H1 (cell line): ENCODE measurements around the gene AIFM3. TPM values are rescaled to one million over a fixed set of nuclear protein-coding genes. Genes with fewer than 3 reads are reported as not detected.

Experiments
- CTCF ChIA-PET: fragments of 300-600 bp; sonication (Branson Sonifier 250); formaldehyde crosslinking; loops from one replicate; lab custom pipeline; 2021; ENCODE audit not compliant: partially characterized antibody; lab: Charles Lee
- POLR2A ChIA-PET: fragments of 300-600 bp; sonication (Branson Sonifier 250); formaldehyde crosslinking; loops from one replicate; lab custom pipeline; 2021; ENCODE audit warnings: inconsistent platforms; ENCODE audit not compliant: partially characterized antibody; lab: Charles Lee
- DNase-seq, 2 experiments: peaks; one replicate each; pipeline versions ENCODE4 v3.0.0 to v3.0.0-alpha.2; 2010 to 2022; ENCODE audit warnings: low spot score in 2 of 2, low read depth in 1 of 2, mixed read lengths in 1 of 2
- FAIRE-seq: peaks from 2 replicates; lab custom pipeline; 2011; peaks lifted over from hg19 to GRCh38; lab: Jason Lieb, UNC
- H2AFZ ChIP-seq: 2 replicates; pipeline ENCODE4 v1.8.1; 2012; ENCODE audit warnings: low read length, inconsistent platforms
- H2AK5ac ChIP-seq: 2 replicates; pipeline ENCODE4 v1.6.1; 2013; ENCODE audit warnings: low read depth, low read length
- H2BK120ac ChIP-seq: replicated peaks from 2 replicates; pipeline ENCODE3; 2013; ENCODE audit warnings: low read depth, low read length, inconsistent platforms
- H2BK12ac ChIP-seq: 2 replicates; pipeline ENCODE4 v1.6.1; 2013; ENCODE audit warnings: low read depth, low read length
- H2BK15ac ChIP-seq: 2 replicates; pipeline ENCODE4 v1.6.1; 2013; ENCODE audit warnings: low read length
- H2BK20ac ChIP-seq: 2 replicates; pipeline ENCODE4 v1.6.1; 2013; ENCODE audit warnings: low read length
- H2BK5ac ChIP-seq: 2 replicates; pipeline ENCODE4 v1.6.1; 2013; ENCODE audit warnings: low read depth, low read length
- H3K14ac ChIP-seq: 2 replicates; pipeline ENCODE4 v1.6.1; 2013; ENCODE audit warnings: inconsistent platforms; ENCODE audit not compliant: insufficient read length
- H3K18ac ChIP-seq: 2 replicates; pipeline ENCODE4 v1.6.1; 2013; ENCODE audit warnings: low read length; ENCODE audit errors: extremely low read depth
- H3K23ac ChIP-seq: 2 replicates; pipeline ENCODE4 v1.6.1; 2013; ENCODE audit warnings: inconsistent platforms; ENCODE audit not compliant: insufficient read length
- H3K23me2 ChIP-seq: 2 replicates; pipeline ENCODE4 v1.6.1; 2013; ENCODE audit warnings: low read depth, low read length
- H3K27ac ChIP-seq: 2 replicates; pipeline ENCODE4 v1.6.1; 2011; ENCODE audit warnings: low read depth, low read length, inconsistent platforms
- H3K27me3 ChIP-seq, 4 experiments: replicated peaks in 1 of 4; 1 replicate in 1 of 4; 2 replicates in 3 of 4; pipeline versions ENCODE4 v1.6.1 to v1.8.1; 2011 to 2013; ENCODE audit warnings: low read length in 3 of 4, mild to moderate bottlenecking in 3 of 4, inconsistent platforms in 2 of 4, mixed read lengths in 2 of 4, moderate library complexity in 1 of 4; ENCODE audit not compliant: control insufficient read depth in 3 of 4, insufficient read depth in 3 of 4; ENCODE audit errors: extremely low read depth in 1 of 4
- H3K36me3 ChIP-seq, 4 experiments: 2 replicates each; pipeline versions ENCODE4 v1.6.1 to v1.8.1; 2011 to 2013; ENCODE audit warnings: mild to moderate bottlenecking in 4 of 4, low read length in 3 of 4, moderate library complexity in 2 of 4, control low read depth in 1 of 4, inconsistent platforms in 1 of 4; ENCODE audit not compliant: insufficient read depth in 4 of 4, control insufficient read depth in 2 of 4
- H3K4ac ChIP-seq: replicated peaks from 2 replicates; pipeline ENCODE3; 2013; ENCODE audit warnings: low read length, low read depth, mixed read lengths, inconsistent platforms; ENCODE audit not compliant: insufficient read length
- H3K4me1 ChIP-seq, 4 experiments: replicated peaks in 1 of 4; 1 replicate in 1 of 4; 2 replicates in 3 of 4; pipeline versions ENCODE4 v1.6.1 to v1.8.1; 2011 to 2013; ENCODE audit warnings: low read length in 3 of 4, inconsistent platforms in 2 of 4, mixed read lengths in 1 of 4; ENCODE audit not compliant: insufficient read depth in 4 of 4, control insufficient read depth in 3 of 4
- H3K4me2 ChIP-seq, 2 experiments: 2 replicates each; pipeline versions ENCODE4 v1.6.1 to v1.8.1; 2011 to 2013; ENCODE audit warnings: low read depth in 2 of 2, low read length in 2 of 2, control low read depth in 1 of 2, inconsistent platforms in 1 of 2, mild to moderate bottlenecking in 1 of 2; ENCODE audit not compliant: insufficient read depth in 1 of 2
- H3K4me3 ChIP-seq, 4 experiments: fragments of 200-600, 300-600 bp in 1 of 4; sonication (generic), shearing (Covaris generic), sonication (Bioruptor Twin) in 1 of 4; 2 replicates each; pipeline versions ENCODE4 v1.5.1 to v1.8.1; 2011 to 2016; ENCODE audit warnings: low read length in 4 of 4, low read depth in 3 of 4, control low read depth in 2 of 4, inconsistent platforms in 2 of 4, mild to moderate bottlenecking in 2 of 4, mixed read lengths in 1 of 4, moderate library complexity in 1 of 4; ENCODE audit not compliant: insufficient read depth in 2 of 4; ENCODE audit errors: extremely low read depth in 1 of 4
- H3K56ac ChIP-seq: replicated peaks from 2 replicates; pipeline ENCODE3; 2013; ENCODE audit warnings: low read depth, mild to moderate bottlenecking, mixed read lengths, low read length, inconsistent platforms; ENCODE audit not compliant: insufficient read length
- H3K79me1 ChIP-seq: 2 replicates; pipeline ENCODE4 v1.6.1; 2013; ENCODE audit warnings: low read depth, low read length, control low read depth
- H3K79me2 ChIP-seq, 2 experiments: 2 replicates each; pipeline versions ENCODE4 v1.6.1 to v1.8.1; 2012 to 2013; ENCODE audit warnings: low read length in 2 of 2, mild to moderate bottlenecking in 2 of 2, inconsistent platforms in 1 of 2; ENCODE audit not compliant: insufficient read depth in 2 of 2, control insufficient read depth in 1 of 2
- H3K9ac ChIP-seq, 4 experiments: replicated peaks in 1 of 4; 1 replicate in 1 of 4; 2 replicates in 3 of 4; pipeline versions ENCODE4 v1.6.1 to v1.8.1; 2011 to 2013; ENCODE audit warnings: low read depth in 3 of 4, low read length in 3 of 4, control low read depth in 2 of 4, mild to moderate bottlenecking in 2 of 4, moderate library complexity in 2 of 4, inconsistent platforms in 1 of 4; ENCODE audit errors: extremely low read depth in 1 of 4
- H3K9me3 ChIP-seq, 2 experiments: 2 replicates each; pipeline versions ENCODE4 v1.6.1 to v1.8.1; 2012 to 2013; ENCODE audit warnings: mild to moderate bottlenecking in 2 of 2, moderate library complexity in 2 of 2, control low read depth in 1 of 2, inconsistent platforms in 1 of 2, low read depth in 1 of 2, low read length in 1 of 2, mixed read lengths in 1 of 2; ENCODE audit not compliant: insufficient read depth in 2 of 2
- H4K20me1 ChIP-seq, 2 experiments: replicated peaks in 1 of 2; 2 replicates each; pipeline versions ENCODE3 to v1.8.1; 2011 to 2013; ENCODE audit warnings: inconsistent platforms in 2 of 2, low read length in 2 of 2, mild to moderate bottlenecking in 1 of 2; ENCODE audit not compliant: insufficient read depth in 2 of 2, control insufficient read depth in 1 of 2
- H4K5ac ChIP-seq: 2 replicates; pipeline ENCODE4 v1.6.1; 2013; ENCODE audit warnings: low read length, low read depth, mixed read lengths, inconsistent platforms; ENCODE audit not compliant: insufficient read length
- H4K8ac ChIP-seq: 2 replicates; pipeline ENCODE4 v1.8.0; 2013; ENCODE audit warnings: mild to moderate bottlenecking, moderate library complexity, low read length, inconsistent platforms; ENCODE audit not compliant: insufficient read depth; ENCODE audit errors: extremely low read depth
- H4K91ac ChIP-seq: replicated peaks from 2 replicates; pipeline ENCODE3; 2013; ENCODE audit warnings: low read length, mixed read lengths, inconsistent platforms; ENCODE audit not compliant: insufficient read length
- BRCA1 ChIP-seq: IDR thresholded peaks from 2 replicates; pipeline ENCODE4 v1.6.1; 2012; ENCODE audit warnings: low read depth, low read length, improper control_type of control experiment
- CHD2 ChIP-seq: IDR thresholded peaks from 2 replicates; pipeline ENCODE4 v1.6.1; 2012; ENCODE audit warnings: low read length, improper control_type of control experiment
- CTBP2 ChIP-seq: IDR thresholded peaks from 2 replicates; pipeline ENCODE4 v1.7.0; 2011; ENCODE audit warnings: borderline replicate concordance, mild to moderate bottlenecking, moderate library complexity, mixed read lengths, low read length; ENCODE audit not compliant: insufficient read depth, insufficient read length
- JUND ChIP-seq: IDR thresholded peaks from 2 replicates; pipeline ENCODE4 v1.6.1; 2011; ENCODE audit warnings: mild to moderate bottlenecking, improper control_type of control experiment, low read length
- KDM5A ChIP-seq: fragments of 200-600 bp; IDR thresholded peaks from 2 replicates; pipeline ENCODE4 v1.7.1; 2012; ENCODE audit warnings: mild to moderate bottlenecking, low read length, inconsistent platforms, mixed read lengths
- MAFK ChIP-seq: IDR thresholded peaks from 2 replicates; pipeline ENCODE4 v1.6.1; 2012; ENCODE audit warnings: low read depth, mild to moderate bottlenecking, improper control_type of control experiment, low read length
- NANOG ChIP-seq: IDR thresholded peaks from 2 replicates; pipeline ENCODE4 v1.6.1; 2011; ENCODE audit warnings: low read length, low read depth, mild to moderate bottlenecking, inconsistent platforms; ENCODE audit not compliant: insufficient read depth, poor library complexity, severe bottlenecking
- POLR2A ChIP-seq, 2 experiments: IDR thresholded peaks; 1 replicate in 1 of 2; 2 replicates in 1 of 2; pipeline ENCODE4 v1.6.1; 2011; ENCODE audit warnings: low read depth in 2 of 2, low read length in 2 of 2, mild to moderate bottlenecking in 2 of 2; ENCODE audit errors: control extremely low read depth in 1 of 2
- POLR2AphosphoS5 ChIP-seq: IDR thresholded peaks from 2 replicates; pipeline ENCODE4 v1.6.1; 2011; ENCODE audit warnings: low read depth, low read length
- RNF2 ChIP-seq: fragments of 200-900, 300-1000 bp; sonication (generic); IDR thresholded peaks from 2 replicates; pipeline ENCODE4 v1.7.1; 2016; ENCODE audit warnings: borderline replicate concordance, low read depth, mild to moderate bottlenecking, antibody characterized with exemption, low read length; ENCODE audit not compliant: poor library complexity, severe bottlenecking; ENCODE audit errors: missing control alignments
- RXRA ChIP-seq: IDR thresholded peaks from 2 replicates; pipeline ENCODE4 v1.6.1; 2011; ENCODE audit warnings: low read depth, mild to moderate bottlenecking, low read length, moderate library complexity; ENCODE audit not compliant: insufficient read depth
- ZNF274 ChIP-seq: IDR thresholded peaks from 2 replicates; pipeline ENCODE4 v1.7.0; 2012; ENCODE audit warnings: low read length, borderline replicate concordance; ENCODE audit errors: extremely low read depth
- WGBS, 2 experiments: shearing (Covaris generic) in 1 of 2; methylation state at CpG; one replicate each; pipeline versions ENCODE4 v1.1.6 to v1.1.7; 2013 to 2015; ENCODE audit warnings: low lambda C conversion rate in 2 of 2, mixed read lengths in 2 of 2, inconsistent platforms in 1 of 2, low coverage in 1 of 2, missing lambda C conversion rate in 1 of 2; ENCODE audit not compliant: insufficient replicate concordance in 2 of 2, insufficient coverage in 1 of 2, insufficient read length in 1 of 2; ENCODE audit errors: extremely low coverage in 1 of 2, missing lambda C conversion rate in 1 of 2; 5-methylcytosine and 5-hydroxymethylcytosine counted together
- polyA plus RNA-seq, 7 experiments: library from polyadenylated mRNA; depleted of rRNA in 3 of 7; stranded (reverse) in 5 of 7; unstranded in 2 of 7; fragments of >200 nt in 5 of 7; fragments of 200-250 nt in 2 of 7; gene quantifications; 1 replicate in 5 of 7; 2 replicates in 1 of 7; 4 replicates in 1 of 7; pipeline versions ENCODE4 v1.2.1 to v1.2.3, GENCODE V29; 2011 to 2013; ENCODE audit warnings: missing spikeins in 2 of 7, mixed read lengths in 2 of 7
- total RNA-seq: library from RNA; stranded (reverse); fragmentation: NEBNext Ultra II Directional; extraction: Animal tissue kit (Norgen Biotek cat#: 25700); gene quantifications from 2 replicates; pipeline ENCODE4 v1.2.1, GENCODE V29; 2021

The AIFM3 gene
- total and polyA plus RNA-seq, 2 of the 8 experiments (the other 6 are each of a cell fraction or from before 2014, with no cell fraction given) = 0.86 to 1.4 TPM

DNA sequence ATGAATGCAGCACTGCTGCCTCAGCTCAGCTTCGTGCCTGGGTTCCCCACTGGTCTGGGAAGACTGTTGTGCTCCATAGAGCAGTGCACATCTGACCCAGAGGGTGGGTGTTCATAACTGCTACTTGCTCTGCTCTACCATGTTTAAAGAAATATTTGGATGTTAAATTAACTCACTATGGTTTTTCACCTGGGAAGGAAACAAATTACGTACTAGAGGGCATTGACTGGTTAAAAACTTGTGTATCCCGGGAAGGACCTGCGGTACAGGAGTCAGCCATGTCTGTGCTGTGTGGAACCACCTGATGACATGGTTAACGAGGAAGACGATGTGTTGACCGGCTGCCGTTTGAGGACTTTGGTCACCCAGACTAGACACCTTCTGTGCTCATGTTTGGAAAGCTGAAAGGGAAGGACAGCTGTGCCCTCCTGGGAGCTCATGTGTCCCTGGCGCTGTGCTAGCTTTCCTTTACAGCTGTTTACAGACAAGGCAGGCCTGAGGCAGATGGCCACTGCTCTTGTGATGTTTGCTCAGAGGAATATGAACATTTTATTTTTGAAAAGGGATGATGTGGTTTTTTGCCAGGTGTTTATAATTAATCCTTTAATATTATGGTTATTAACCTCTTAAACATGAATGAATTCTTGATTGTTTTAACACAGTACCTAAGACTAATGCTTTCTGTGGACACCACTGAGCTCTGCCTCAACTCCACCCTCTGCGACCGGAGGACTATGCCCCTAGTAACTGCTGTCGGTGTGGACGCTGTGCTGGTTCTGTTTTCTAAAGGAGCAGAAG, 14.3 kb upstream of the AIFM3 start:
- no peak overlapping the region for H2AK5ac ChIP-seq
- no peak overlapping the region for H3K9ac ChIP-seq
- no peak overlapping the region for H3K23ac ChIP-seq
- H3K27ac ChIP-seq = no peak overlapping the region
- H2BK5ac ChIP-seq = no peak overlapping the region
- peaks cover 0 to 46% of the 10 kb centered on the region in 2 experiments; a peak in 2 of 4 replicates for H3K79me2 ChIP-seq
- H3K18ac ChIP-seq = no peak overlapping the region
- peaks cover 0 to 6% (median 4%) of the 10 kb centered on the region in 4 experiments; a peak in 5 of 7 replicates for H3K4me1 ChIP-seq
- H3K9me3 ChIP-seq = no peaks in the 10 kb centered on the region
- FAIRE-seq = no peak
- peaks cover 16% of the 10 kb centered on the region for H3K79me1 ChIP-seq
- H3K14ac ChIP-seq = no peak overlapping the region
- no peak overlapping the region for H3K56ac ChIP-seq
- no peak overlapping the region for H2BK12ac ChIP-seq
- 94% methylated on average over 13 of the region's 13 CpGs; no CpG with 5 or more reads in 1 of the 2 experiments for WGBS, 2 experiments
- no peak overlapping the region for H2BK120ac ChIP-seq
- ChIA-PET POLR2A (interaction anchor here (1.2 kb wide), 1 partner anchor 57 kb away, joined by 3 read pairs; no protein-coding TSS in a partner anchor), CTCF (interaction anchor here (0.8 to 13.5 kb wide), 6 partner anchors 10 to 46 kb away, joined by 3 to 115 read pairs (median 5); partner anchors contain the start of gene AIFM3)
- no peak overlapping the region for H4K8ac ChIP-seq
- H4K5ac ChIP-seq = no peak overlapping the region
- H4K91ac ChIP-seq = no peak overlapping the region
- no peak overlapping the region for H3K4me3 ChIP-seq
- H3K36me3 ChIP-seq = peaks cover 8 to 40% (median 28%) of the 10 kb centered on the region in 4 experiments; a peak in 7 of 8 replicates
- H4K20me1 ChIP-seq = peaks cover 15 to 38% of the 10 kb centered on the region in 2 experiments
- no peak overlapping the region for H2AFZ ChIP-seq
- no peak overlapping the region for H2BK20ac ChIP-seq
- no peak overlapping the region for H3K4ac ChIP-seq
- peaks cover 10% of the 10 kb centered on the region for H3K23me2 ChIP-seq
- H3K4me2 ChIP-seq = no peak overlapping the region
- H3K27me3 ChIP-seq = peaks cover 0 to 7% (median 3%) of the 10 kb centered on the region in 4 experiments; a peak in 4 of 7 replicates
- DNase-seq = no peak
- no peak overlapping the region for H2BK15ac ChIP-seq
- TF ChIP-seq MAFK (no peak), KDM5A (no peak), ZNF274 (no peak), CHD2 (no peak), POLR2AphosphoS5 (no peak), BRCA1 (no peak), RNF2 (no peak), RXRA (no peak), CTBP2 (no peak), POLR2A (IDR thresholded peaks at IDR 0.05; ENCODE audit: control extremely low read depth in 1 of 2, low read depth in 2 of 2, low read length in 2 of 2) (no peak), JUND (no peak), NANOG (no peak)
